A549 (cell line): ENCODE results near the gene BCL2L2. TPM values are rescaled to one million over a fixed set of nuclear protein-coding genes. Genes with fewer than 3 reads are reported as not detected.

Source experiments
- ATAC-seq, 2 experiments: fragments of 200-7000 bp in 1 of 2; fragments of >200 bp in 1 of 2; cut with Nextera tagmentation in 1 of 2; cut with Tn5 transposase in 1 of 2; 3 replicates each; pipeline versions ENCODE4 v1.8.0 to v1.9.1; 2018 to 2020; ENCODE audit warnings: mild to moderate bottlenecking in 1 of 2, moderate library complexity in 1 of 2
- CTCF ChIA-PET: fragments of 300-600 bp; sonication (Branson Sonifier 250); formaldehyde crosslinking; extraction: SDS; loops from one replicate; lab custom pipeline; 2021; ENCODE audit warnings: antibody characterized with exemption, inconsistent platforms; lab: Yijun Ruan, JAX
- POLR2A ChIA-PET: fragments of 350-600 bp; formaldehyde crosslinking; extraction: SDS; loops from one replicate; lab custom pipeline; 2021; ENCODE audit warnings: antibody characterized with exemption, inconsistent platforms; lab: Yijun Ruan, JAX
- DNase-seq, 2 experiments: peaks; one replicate each; pipeline versions ENCODE4 v3.0.0 to v3.0.0-alpha.2; 2011 to 2016; ENCODE audit warnings: low read depth in 1 of 2, low spot score in 1 of 2
- FAIRE-seq: peaks from 2 replicates; lab custom pipeline; 2011; peaks lifted over from hg19 to GRCh38; lab: Jason Lieb, UNC
- H3K27ac ChIP-seq, 2 experiments: fragments of >200 bp; sonication (Bioruptor Twin); formaldehyde crosslinking; 3 replicates each; pipeline ENCODE4 v1.5.1; 2016 to 2017
- H3K4me1 ChIP-seq: fragments of >200 bp; sonication (Bioruptor Twin); formaldehyde crosslinking; 3 replicates; pipeline ENCODE4 v1.6.1; 2016
- H3K4me2 ChIP-seq: fragments of >200 bp; sonication (Bioruptor Twin); formaldehyde crosslinking; 3 replicates; pipeline ENCODE4 v1.6.1; 2016
- H3K4me3 ChIP-seq: fragments of >200 bp; sonication (Bioruptor Twin); formaldehyde crosslinking; 3 replicates; pipeline ENCODE4 v1.5.1; 2016
- H3K9me3 ChIP-seq: fragments of >200 bp; sonication (Bioruptor Twin); formaldehyde crosslinking; 3 replicates; pipeline ENCODE4 v1.6.1; 2016
- BHLHE40 ChIP-seq: IDR thresholded peaks from 2 replicates; pipeline ENCODE4 v1.6.1; 2012; ENCODE audit warnings: low read depth, low read length, inconsistent platforms
- CHD2 ChIP-seq: fragments of 150-350 bp; IDR thresholded peaks from 2 replicates; pipeline ENCODE4 v1.6.1; 2014; ENCODE audit warnings: low read length; ENCODE audit not compliant: partially characterized antibody
- EP300 ChIP-seq, 2 experiments: fragments of >200 bp; sonication (Bioruptor Twin); formaldehyde crosslinking; IDR thresholded peaks; 2 replicates in 1 of 2; 3 replicates in 1 of 2; pipeline ENCODE4 v1.6.1; 2016 to 2017
- HDAC2 ChIP-seq: fragments of 200-600 bp; sonication (generic); IDR thresholded peaks from 2 replicates; pipeline ENCODE4 v1.6.1; 2016
- JUN ChIP-seq, 2 experiments: fragments of >200 bp; sonication (Bioruptor Twin); formaldehyde crosslinking; IDR thresholded peaks; 2 replicates in 1 of 2; 3 replicates in 1 of 2; pipeline ENCODE4 v1.6.1; 2016 to 2017
- NFE2L2 ChIP-seq: fragments of 150-350 bp; conservative IDR thresholded peaks from 2 replicates; pipeline ENCODE4 v1.6.1; 2014; ENCODE audit warnings: low read length
- NPAS2 ChIP-seq: fragments of 250-450 bp; sonication (Bioruptor Pico); IDR thresholded peaks from 2 replicates; pipeline ENCODE4 v1.8.0; 2022; ENCODE audit warnings: mild to moderate bottlenecking, moderate library complexity, borderline replicate concordance
- RAD21 ChIP-seq, 2 experiments: fragments of >200 bp in 1 of 2; sonication (Bioruptor Twin) in 1 of 2; formaldehyde crosslinking in 1 of 2; IDR thresholded peaks in 1 of 2; conservative IDR thresholded peaks in 1 of 2; 2 replicates in 1 of 2; 3 replicates in 1 of 2; pipeline ENCODE4 v1.6.1; 2012 to 2018; ENCODE audit warnings: inconsistent platforms in 1 of 2
- SMC3 ChIP-seq: fragments of >200 bp; sonication (Bioruptor Twin); formaldehyde crosslinking; IDR thresholded peaks from 3 replicates; pipeline ENCODE4 v1.6.1; 2018; ENCODE audit warnings: inconsistent platforms
- ZFP36 ChIP-seq: fragments of 450-650 bp; IDR thresholded peaks from 2 replicates; pipeline ENCODE4 v1.6.1; 2014; ENCODE audit warnings: borderline replicate concordance; ENCODE audit not compliant: partially characterized antibody
- WGBS: methylation state at CpG from one replicate; pipeline ENCODE4 v1.1.6; 2017; ENCODE audit errors: missing lambda C conversion rate; 5-methylcytosine and 5-hydroxymethylcytosine counted together
- polyA plus RNA-seq, 4 experiments: library from polyadenylated mRNA; depleted of rRNA in 3 of 4; stranded (reverse); fragments of >200 nt; fragmentation: RNase III in 1 of 4; extraction: RNeasy Plus Mini Kit Qiagen cat#74134 plus additional on column Dnase treatment in 1 of 4; gene quantifications; 2 replicates in 3 of 4; 3 replicates in 1 of 4; pipeline ENCODE4 v1.2.3, GENCODE V29; 2011 to 2017
- TF ChIP-seq, protein P1 (sequence below): fragments of >200 bp; sonication (Bioruptor Twin); formaldehyde crosslinking; IDR thresholded peaks from 2 replicates; pipeline ENCODE4 v1.6.1; 2016
- TF ChIP-seq, protein P2 (sequence below): fragments of 200-600 bp; sonication (generic); IDR thresholded peaks from 2 replicates; pipeline ENCODE4 v1.6.1; 2016; ENCODE audit warnings: antibody characterized with exemption, mild to moderate bottlenecking, moderate library complexity
- TF ChIP-seq, protein P3 (sequence below): fragments of >200 bp; sonication (Bioruptor Twin); formaldehyde crosslinking; IDR thresholded peaks from 3 replicates; pipeline ENCODE4 v1.5.1; 2016
- TF ChIP-seq, protein P4 (sequence below): fragments of >200 bp; sonication (Bioruptor Twin); formaldehyde crosslinking; IDR thresholded peaks from 3 replicates; pipeline ENCODE4 v1.6.1; 2016
- TF ChIP-seq, protein P5 (sequence below): fragments of 450-650 bp; IDR thresholded peaks from 2 replicates; pipeline ENCODE4 v1.6.1; 2014; ENCODE audit warnings: antibody characterized with exemption
- TF ChIP-seq, protein P6 (sequence below): IDR thresholded peaks from 2 replicates; pipeline ENCODE4 v1.6.1; 2012

BCL2L2 gene
- polyA plus RNA-seq, 2 of the 4 experiments (the other 2 are of a cell fraction) = 17.8 to 25.4 TPM

DNA sequence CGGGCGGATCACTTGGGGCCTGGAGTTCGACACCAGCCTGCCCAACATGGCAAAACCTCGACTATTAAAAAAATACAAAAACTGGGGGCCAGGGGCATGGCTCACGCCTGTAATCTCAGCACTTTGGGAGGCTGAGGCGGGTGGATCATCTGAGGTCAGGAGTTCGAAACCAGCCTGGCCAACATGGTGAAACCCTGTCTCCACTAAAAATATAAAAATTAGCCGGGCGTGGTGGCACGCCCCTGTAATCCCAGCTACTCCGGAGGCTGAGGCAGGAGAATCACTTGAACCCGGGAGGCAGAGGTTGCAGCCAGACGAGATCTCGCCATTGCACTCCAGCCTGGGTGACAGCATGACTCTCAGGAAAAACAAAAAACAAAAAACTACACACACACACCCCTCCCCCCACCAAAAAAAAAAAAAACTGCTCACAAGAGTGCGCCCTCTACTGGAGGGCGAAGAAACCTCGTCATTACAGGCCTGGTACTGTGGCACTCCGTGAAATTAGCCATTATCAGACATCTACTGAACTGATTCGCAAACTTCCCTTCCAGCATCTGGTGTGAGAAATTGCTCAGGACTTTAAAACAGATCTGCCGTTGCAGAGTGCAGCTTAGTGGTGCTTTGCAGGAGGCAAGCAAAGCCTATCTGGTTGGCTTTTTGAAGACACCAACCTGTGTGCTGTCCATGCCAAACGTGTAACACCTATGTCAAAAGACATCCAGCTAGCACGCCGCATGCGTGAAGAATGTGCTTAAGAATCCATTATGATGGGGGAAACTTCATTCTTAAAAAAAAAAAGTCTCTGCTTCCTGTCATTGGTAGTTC lies 11.7 kb upstream of the BCL2L2 start:
- Histone ChIP-seq H3K27ac (peak overlapping the region; percentile 42 to 66; a peak in 4 of 6 replicates), H3K4me1 (peaks cover 2% of the 10 kb centered on the region; the same call in 2 of the 3 replicates), H3K9me3 (no peaks in the 10 kb centered on the region), H3K4me2 (peak overlapping the region; percentile 67), H3K4me3 (peak overlapping the region; percentile 27; the same call in 2 of the 3 replicates)
- ATAC-seq (peak; percentile 71 to 87; a peak in 5 of 6 replicates), FAIRE-seq (no peak), DNase-seq (peak in 1 of 2 experiments; percentile 55)
- WGBS = 39% methylated on average over 24 of the region's 24 CpGs
- POLR2A ChIA-PET = interaction anchor here (0.5 to 0.9 kb wide), 2 partner anchors 29 to 65 kb away, joined by 3 to 6 read pairs; no protein-coding TSS in a partner anchor
- TF ChIP-seq, protein P1, sequence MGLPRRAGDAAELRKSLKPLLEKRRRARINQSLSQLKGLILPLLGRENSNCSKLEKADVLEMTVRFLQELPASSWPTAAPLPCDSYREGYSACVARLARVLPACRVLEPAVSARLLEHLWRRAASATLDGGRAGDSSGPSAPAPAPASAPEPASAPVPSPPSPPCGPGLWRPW = no peak
- TF ChIP-seq, protein P2, sequence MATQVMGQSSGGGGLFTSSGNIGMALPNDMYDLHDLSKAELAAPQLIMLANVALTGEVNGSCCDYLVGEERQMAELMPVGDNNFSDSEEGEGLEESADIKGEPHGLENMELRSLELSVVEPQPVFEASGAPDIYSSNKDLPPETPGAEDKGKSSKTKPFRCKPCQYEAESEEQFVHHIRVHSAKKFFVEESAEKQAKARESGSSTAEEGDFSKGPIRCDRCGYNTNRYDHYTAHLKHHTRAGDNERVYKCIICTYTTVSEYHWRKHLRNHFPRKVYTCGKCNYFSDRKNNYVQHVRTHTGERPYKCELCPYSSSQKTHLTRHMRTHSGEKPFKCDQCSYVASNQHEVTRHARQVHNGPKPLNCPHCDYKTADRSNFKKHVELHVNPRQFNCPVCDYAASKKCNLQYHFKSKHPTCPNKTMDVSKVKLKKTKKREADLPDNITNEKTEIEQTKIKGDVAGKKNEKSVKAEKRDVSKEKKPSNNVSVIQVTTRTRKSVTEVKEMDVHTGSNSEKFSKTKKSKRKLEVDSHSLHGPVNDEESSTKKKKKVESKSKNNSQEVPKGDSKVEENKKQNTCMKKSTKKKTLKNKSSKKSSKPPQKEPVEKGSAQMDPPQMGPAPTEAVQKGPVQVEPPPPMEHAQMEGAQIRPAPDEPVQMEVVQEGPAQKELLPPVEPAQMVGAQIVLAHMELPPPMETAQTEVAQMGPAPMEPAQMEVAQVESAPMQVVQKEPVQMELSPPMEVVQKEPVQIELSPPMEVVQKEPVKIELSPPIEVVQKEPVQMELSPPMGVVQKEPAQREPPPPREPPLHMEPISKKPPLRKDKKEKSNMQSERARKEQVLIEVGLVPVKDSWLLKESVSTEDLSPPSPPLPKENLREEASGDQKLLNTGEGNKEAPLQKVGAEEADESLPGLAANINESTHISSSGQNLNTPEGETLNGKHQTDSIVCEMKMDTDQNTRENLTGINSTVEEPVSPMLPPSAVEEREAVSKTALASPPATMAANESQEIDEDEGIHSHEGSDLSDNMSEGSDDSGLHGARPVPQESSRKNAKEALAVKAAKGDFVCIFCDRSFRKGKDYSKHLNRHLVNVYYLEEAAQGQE = no peak
- TF ChIP-seq SMC3 (peak; percentile 59; the same call in 2 of the 3 replicates), BHLHE40 (no peak), RAD21 (conservative IDR thresholded peaks at IDR 0.05 in 1 of 2, IDR thresholded peaks at IDR 0.05 in 1 of 2) (peak; percentile 37 to 45; a peak in 4 of 5 replicates), ZFP36 (no peak), HDAC2 (no peak), EP300 (IDR thresholded peaks at IDR 0.05) (no peak), NFE2L2 (no peak), CHD2 (peak; percentile 24), NPAS2 (no peak), JUN (IDR thresholded peaks at IDR 0.05) (0 out of 5 replicates have a peak, but pooled peaks of 1 of the 2 experiments have one; percentile 32)
- TF ChIP-seq, protein P3, sequence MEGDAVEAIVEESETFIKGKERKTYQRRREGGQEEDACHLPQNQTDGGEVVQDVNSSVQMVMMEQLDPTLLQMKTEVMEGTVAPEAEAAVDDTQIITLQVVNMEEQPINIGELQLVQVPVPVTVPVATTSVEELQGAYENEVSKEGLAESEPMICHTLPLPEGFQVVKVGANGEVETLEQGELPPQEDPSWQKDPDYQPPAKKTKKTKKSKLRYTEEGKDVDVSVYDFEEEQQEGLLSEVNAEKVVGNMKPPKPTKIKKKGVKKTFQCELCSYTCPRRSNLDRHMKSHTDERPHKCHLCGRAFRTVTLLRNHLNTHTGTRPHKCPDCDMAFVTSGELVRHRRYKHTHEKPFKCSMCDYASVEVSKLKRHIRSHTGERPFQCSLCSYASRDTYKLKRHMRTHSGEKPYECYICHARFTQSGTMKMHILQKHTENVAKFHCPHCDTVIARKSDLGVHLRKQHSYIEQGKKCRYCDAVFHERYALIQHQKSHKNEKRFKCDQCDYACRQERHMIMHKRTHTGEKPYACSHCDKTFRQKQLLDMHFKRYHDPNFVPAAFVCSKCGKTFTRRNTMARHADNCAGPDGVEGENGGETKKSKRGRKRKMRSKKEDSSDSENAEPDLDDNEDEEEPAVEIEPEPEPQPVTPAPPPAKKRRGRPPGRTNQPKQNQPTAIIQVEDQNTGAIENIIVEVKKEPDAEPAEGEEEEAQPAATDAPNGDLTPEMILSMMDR = peak; percentile 82
- TF ChIP-seq, protein P4, sequence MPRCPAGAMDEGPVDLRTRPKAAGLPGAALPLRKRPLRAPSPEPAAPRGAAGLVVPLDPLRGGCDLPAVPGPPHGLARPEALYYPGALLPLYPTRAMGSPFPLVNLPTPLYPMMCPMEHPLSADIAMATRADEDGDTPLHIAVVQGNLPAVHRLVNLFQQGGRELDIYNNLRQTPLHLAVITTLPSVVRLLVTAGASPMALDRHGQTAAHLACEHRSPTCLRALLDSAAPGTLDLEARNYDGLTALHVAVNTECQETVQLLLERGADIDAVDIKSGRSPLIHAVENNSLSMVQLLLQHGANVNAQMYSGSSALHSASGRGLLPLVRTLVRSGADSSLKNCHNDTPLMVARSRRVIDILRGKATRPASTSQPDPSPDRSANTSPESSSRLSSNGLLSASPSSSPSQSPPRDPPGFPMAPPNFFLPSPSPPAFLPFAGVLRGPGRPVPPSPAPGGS = no peak
- TF ChIP-seq, protein P5, sequence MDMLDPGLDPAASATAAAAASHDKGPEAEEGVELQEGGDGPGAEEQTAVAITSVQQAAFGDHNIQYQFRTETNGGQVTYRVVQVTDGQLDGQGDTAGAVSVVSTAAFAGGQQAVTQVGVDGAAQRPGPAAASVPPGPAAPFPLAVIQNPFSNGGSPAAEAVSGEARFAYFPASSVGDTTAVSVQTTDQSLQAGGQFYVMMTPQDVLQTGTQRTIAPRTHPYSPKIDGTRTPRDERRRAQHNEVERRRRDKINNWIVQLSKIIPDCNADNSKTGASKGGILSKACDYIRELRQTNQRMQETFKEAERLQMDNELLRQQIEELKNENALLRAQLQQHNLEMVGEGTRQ = no peak
- TF ChIP-seq, protein P6, sequence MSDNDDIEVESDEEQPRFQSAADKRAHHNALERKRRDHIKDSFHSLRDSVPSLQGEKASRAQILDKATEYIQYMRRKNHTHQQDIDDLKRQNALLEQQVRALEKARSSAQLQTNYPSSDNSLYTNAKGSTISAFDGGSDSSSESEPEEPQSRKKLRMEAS = no peak
- TF ChIP-seq, all 56 proteins: peak for 5
- CTCF ChIA-PET = interaction anchor here (0.6 to 12.8 kb wide), 39 partner anchors 8 to 265 kb away, joined by 3 to 254 read pairs (median 3); partner anchors contain the start of genes BCL2L2, HOMEZ, PABPN1 and RNF212B
